Measurements from ENCODE around the gene GABRG2.

GRCh38 chr5:162068936-162069335 is 1.4 kb downstream of the GABRG2 start:
- TF ChIP-seq ZNF462 (CRISPR knock-in tag; IDR thresholded peaks at IDR 0.05), result no peak
- TF ChIP-seq CTCF (conservative IDR thresholded peaks at IDR 0.05; ENCODE audit: low read depth in 2 of 2), result no peak
- TF ChIP-seq POLR2AphosphoS5 (IDR thresholded peaks at IDR 0.05; ENCODE audit: low read depth), result no peak
- no peak for TF ChIP-seq CREB1 (CRISPR knock-in tag; IDR thresholded peaks at IDR 0.05; ENCODE audit: low read depth)
- no peak for TF ChIP-seq EZH2 (IDR thresholded peaks at IDR 0.05; ENCODE audit: low read depth, unreplicated experiment)
- no peak for TF ChIP-seq EZH2phosphoT487 (IDR thresholded peaks at IDR 0.05; ENCODE audit: unreplicated experiment)
- no peak for TF ChIP-seq NANOG (IDR thresholded peaks at IDR 0.05; ENCODE audit: borderline replicate concordance)
- TF ChIP-seq, protein P1, sequence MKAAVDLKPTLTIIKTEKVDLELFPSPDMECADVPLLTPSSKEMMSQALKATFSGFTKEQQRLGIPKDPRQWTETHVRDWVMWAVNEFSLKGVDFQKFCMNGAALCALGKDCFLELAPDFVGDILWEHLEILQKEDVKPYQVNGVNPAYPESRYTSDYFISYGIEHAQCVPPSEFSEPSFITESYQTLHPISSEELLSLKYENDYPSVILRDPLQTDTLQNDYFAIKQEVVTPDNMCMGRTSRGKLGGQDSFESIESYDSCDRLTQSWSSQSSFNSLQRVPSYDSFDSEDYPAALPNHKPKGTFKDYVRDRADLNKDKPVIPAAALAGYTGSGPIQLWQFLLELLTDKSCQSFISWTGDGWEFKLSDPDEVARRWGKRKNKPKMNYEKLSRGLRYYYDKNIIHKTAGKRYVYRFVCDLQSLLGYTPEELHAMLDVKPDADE (IDR thresholded peaks at IDR 0.05), result no peak
- no peak for TF ChIP-seq REST (IDR thresholded peaks at IDR 0.05; ENCODE audit: unreplicated experiment)

Data from GM23338 (cell line).